Nephron (organoid): Measurements from ENCODE around the gene MYCN.

ENCODE experiments used
- H3K27ac Mint-ChIP-seq, 3 experiments: 2 replicates each; pipeline ENCODE4 v1.8.0; 2020; ENCODE audit warnings: mixed read lengths in 3 of 3, mild to moderate bottlenecking in 2 of 3, moderate library complexity in 1 of 3
- H3K27me3 Mint-ChIP-seq: 2 replicates; pipeline ENCODE4 v1.8.0; 2021; ENCODE audit warnings: low read depth, mild to moderate bottlenecking, moderate library complexity, mixed read lengths
- H3K36me3 Mint-ChIP-seq: 2 replicates; pipeline ENCODE4 v1.8.0; 2020; ENCODE audit warnings: low read depth, mixed read lengths
- H3K4me1 Mint-ChIP-seq: 2 replicates; pipeline ENCODE4 v1.8.0; 2020; ENCODE audit warnings: mixed read lengths
- H3K4me3 Mint-ChIP-seq, 3 experiments: 2 replicates each; pipeline ENCODE4 v1.8.0; 2020; ENCODE audit warnings: mild to moderate bottlenecking in 3 of 3, mixed read lengths in 3 of 3, moderate library complexity in 2 of 3
- H3K9me3 Mint-ChIP-seq: 2 replicates; pipeline ENCODE4 v1.8.0; 2020; ENCODE audit warnings: mixed read lengths
- TF ChIP-seq, protein P1 (sequence below), 3 experiments: fragments of 200-600 bp; sonication (generic); IDR thresholded peaks; one replicate each; pipeline ENCODE4 v1.5.0; 2021; ENCODE audit warnings: antibody characterized with exemption in 3 of 3; ENCODE audit not compliant: unreplicated experiment in 3 of 3

MYCN gene

GRCh38 chr2:15918761-15919356 is 21.5 kb upstream of the MYCN start:
- H3K4me1 Mint-ChIP-seq, result peaks cover 45% of the 10 kb centered on the region
- H3K27ac Mint-ChIP-seq, result no peak overlapping the region
- peaks cover 39% of the 10 kb centered on the region for H3K27me3 Mint-ChIP-seq
- TF ChIP-seq, protein P1, sequence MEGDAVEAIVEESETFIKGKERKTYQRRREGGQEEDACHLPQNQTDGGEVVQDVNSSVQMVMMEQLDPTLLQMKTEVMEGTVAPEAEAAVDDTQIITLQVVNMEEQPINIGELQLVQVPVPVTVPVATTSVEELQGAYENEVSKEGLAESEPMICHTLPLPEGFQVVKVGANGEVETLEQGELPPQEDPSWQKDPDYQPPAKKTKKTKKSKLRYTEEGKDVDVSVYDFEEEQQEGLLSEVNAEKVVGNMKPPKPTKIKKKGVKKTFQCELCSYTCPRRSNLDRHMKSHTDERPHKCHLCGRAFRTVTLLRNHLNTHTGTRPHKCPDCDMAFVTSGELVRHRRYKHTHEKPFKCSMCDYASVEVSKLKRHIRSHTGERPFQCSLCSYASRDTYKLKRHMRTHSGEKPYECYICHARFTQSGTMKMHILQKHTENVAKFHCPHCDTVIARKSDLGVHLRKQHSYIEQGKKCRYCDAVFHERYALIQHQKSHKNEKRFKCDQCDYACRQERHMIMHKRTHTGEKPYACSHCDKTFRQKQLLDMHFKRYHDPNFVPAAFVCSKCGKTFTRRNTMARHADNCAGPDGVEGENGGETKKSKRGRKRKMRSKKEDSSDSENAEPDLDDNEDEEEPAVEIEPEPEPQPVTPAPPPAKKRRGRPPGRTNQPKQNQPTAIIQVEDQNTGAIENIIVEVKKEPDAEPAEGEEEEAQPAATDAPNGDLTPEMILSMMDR (IDR thresholded peaks at IDR 0.05; ENCODE audit: unreplicated experiment in 3 of 3), result no peak
- H3K4me3 Mint-ChIP-seq, result no peak overlapping the region
- no peaks in the 10 kb centered on the region for H3K9me3 Mint-ChIP-seq
- H3K36me3 Mint-ChIP-seq, result no peaks in the 10 kb centered on the region

- H3K36me3 Mint-ChIP-seq, result no peaks in the 10 kb centered on the region
- H3K9me3 Mint-ChIP-seq, result no peaks in the 10 kb centered on the region
- peaks cover 36% of the 10 kb centered on the region for H3K4me1 Mint-ChIP-seq
- peaks cover 33% of the 10 kb centered on the region for H3K27me3 Mint-ChIP-seq
- no peak overlapping the region for H3K27ac Mint-ChIP-seq
- TF ChIP-seq, protein P1 (IDR thresholded peaks at IDR 0.05; ENCODE audit: unreplicated experiment in 3 of 3), result no peak
- H3K4me3 Mint-ChIP-seq, result peak overlapping the region in 1 of 3 experiments; percentile 54
These were observed 20.5 kb upstream of the MYCN start for GRCh38 chr2:15919716-15920434.

GRCh38 chr2:15920696-15921095 is 19.7 kb upstream of the MYCN start:
- H3K36me3 Mint-ChIP-seq, result no peaks in the 10 kb centered on the region
- H3K9me3 Mint-ChIP-seq, result no peaks in the 10 kb centered on the region
- H3K27me3 Mint-ChIP-seq, result peaks cover 32% of the 10 kb centered on the region
- no peak overlapping the region for H3K4me3 Mint-ChIP-seq
- TF ChIP-seq, protein P1 (IDR thresholded peaks at IDR 0.05; ENCODE audit: unreplicated experiment in 3 of 3), result no peak
- peaks cover 35% of the 10 kb centered on the region for H3K4me1 Mint-ChIP-seq
- no peak overlapping the region for H3K27ac Mint-ChIP-seq

DNA sequence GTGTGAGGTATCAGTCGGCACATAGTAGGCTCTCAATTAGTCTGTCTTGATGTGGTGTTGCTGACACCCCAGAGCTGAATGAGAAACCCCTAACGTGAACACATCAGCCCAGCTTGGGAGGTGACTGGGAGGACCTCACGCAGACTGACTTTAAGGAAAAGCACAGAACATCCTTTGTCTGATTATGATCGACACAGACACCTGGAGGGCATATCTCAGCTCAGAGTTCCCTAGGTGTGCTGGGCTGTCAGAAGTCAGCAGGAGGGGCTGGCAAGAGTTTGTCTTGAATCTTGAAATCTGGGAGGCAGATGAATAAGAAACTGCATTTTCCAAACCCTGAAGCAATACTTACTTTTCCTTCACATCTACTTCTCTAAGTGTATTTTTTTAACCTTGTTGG is 16.8 kb upstream of the MYCN start:
- peaks cover 27% of the 10 kb centered on the region for H3K4me1 Mint-ChIP-seq
- no peaks in the 10 kb centered on the region for H3K9me3 Mint-ChIP-seq
- H3K27ac Mint-ChIP-seq, result no peak overlapping the region
- no peak overlapping the region for H3K4me3 Mint-ChIP-seq
- peaks cover 32% of the 10 kb centered on the region for H3K27me3 Mint-ChIP-seq
- TF ChIP-seq, protein P1 (IDR thresholded peaks at IDR 0.05; ENCODE audit: unreplicated experiment in 3 of 3), result no peak
- H3K36me3 Mint-ChIP-seq, result no peaks in the 10 kb centered on the region

GRCh38 chr2:15925819-15926218 is 14.5 kb upstream of the MYCN start:
- Mint-ChIP-seq H3K9me3 (no peaks in the 10 kb centered on the region), H3K36me3 (no peaks in the 10 kb centered on the region), H3K4me3 (no peak overlapping the region), H3K27me3 (peaks cover 12% of the 10 kb centered on the region), H3K4me1 (peaks cover 5% of the 10 kb centered on the region), H3K27ac (no peak overlapping the region)
- TF ChIP-seq, protein P1 (IDR thresholded peaks at IDR 0.05; ENCODE audit: unreplicated experiment in 3 of 3), result no peak

- no peaks in the 10 kb centered on the region for H3K36me3 Mint-ChIP-seq
- no peak overlapping the region for H3K27ac Mint-ChIP-seq
- TF ChIP-seq, protein P1 (IDR thresholded peaks at IDR 0.05; ENCODE audit: unreplicated experiment in 3 of 3), result no peak
- H3K9me3 Mint-ChIP-seq, result peaks cover 2% of the 10 kb centered on the region
- peaks cover 4% of the 10 kb centered on the region for H3K4me1 Mint-ChIP-seq
- H3K4me3 Mint-ChIP-seq, result no peak overlapping the region
- peaks cover 7% of the 10 kb centered on the region for H3K27me3 Mint-ChIP-seq
These were observed 14.1 kb upstream of the MYCN start for GRCh38 chr2:15926252-15926651.
